Stimulated activated CD4-positive, alpha-beta T cell treated with anti-CD3 and anti-CD28 coated beads, Interleukin-12 subunit alpha, Interleukin-12 subunit beta, amount 100 ng/mL, for 48 hours (primary cell): ENCODE measurements around the gene KMT5B.

Experiments
- DNase-seq, 3 donors: peaks; one replicate each; pipeline ENCODE4 v3.0.0-alpha.2; 2020; ENCODE audit warnings: low read depth in 2 of 3, low spot score in 1 of 3

KMT5B gene

GRCh38 chr11:68216171-68216938 is 3.3 kb upstream of the KMT5B start:
- DNase-seq = no peak

DNA sequence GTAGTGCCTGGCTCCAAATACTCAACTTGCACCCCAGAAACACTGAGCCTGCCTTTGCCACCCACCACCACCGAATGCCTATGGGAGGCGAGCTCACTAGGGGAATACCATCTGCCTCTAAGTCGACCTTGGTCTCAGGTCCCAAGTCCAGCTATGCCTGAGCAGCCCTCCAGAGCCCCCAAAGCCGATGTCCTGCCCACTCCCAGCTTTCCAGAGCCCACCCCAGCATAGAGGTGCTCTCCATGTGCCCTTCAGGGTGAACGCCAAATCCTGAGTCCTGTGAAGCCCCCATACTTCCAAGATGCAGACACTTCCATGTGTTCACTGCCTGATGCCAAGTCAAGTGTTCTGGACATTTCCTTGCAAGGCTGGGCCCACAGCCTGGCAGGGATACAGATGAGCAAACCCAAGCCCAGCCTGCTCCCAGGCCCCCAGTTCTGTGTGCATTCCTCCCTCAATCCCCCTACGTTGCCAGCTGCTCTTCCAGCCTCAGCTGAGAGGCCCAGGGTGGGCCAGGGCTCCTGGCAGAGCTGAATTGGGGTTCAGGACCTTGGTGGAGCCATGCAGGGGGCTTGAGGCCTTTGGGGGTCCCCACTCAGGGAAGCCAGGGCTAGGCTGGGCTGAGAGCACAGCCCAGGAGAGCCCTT is 2.6 kb upstream of the KMT5B start:
- DNase-seq = no peak

DNA sequence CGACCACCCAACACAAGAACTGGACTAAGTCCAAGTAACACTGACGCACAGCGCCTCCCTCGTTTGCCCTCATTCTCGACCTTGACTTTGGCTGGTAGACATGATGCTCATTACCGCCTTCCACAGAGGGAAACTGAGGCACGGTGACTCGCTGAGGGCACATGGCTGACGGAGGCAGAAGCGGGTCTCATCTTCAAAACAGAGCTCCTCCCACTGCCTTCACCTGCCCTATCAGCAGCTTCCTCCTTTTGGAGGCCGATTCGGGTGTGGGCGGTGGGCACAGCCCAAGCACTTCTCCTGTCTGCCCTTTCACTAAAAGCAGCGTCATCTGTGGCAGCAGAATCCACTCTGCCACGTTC is 2.0 kb upstream of the KMT5B start:
- peak; percentile 16 to 33 (median 30) for DNase-seq

- DNase-seq = no peak
These were observed 1.3 kb upstream of the KMT5B start for GRCh38 chr11:68214173-68215086.

- peak; percentile 48 to 74 (median 55) for DNase-seq
These were observed 568 bp upstream of the KMT5B start for GRCh38 chr11:68213555-68214172.

- peak; percentile 29 to 45 (median 33) for DNase-seq
These were observed 518 bp downstream of the KMT5B start for GRCh38 chr11:68212421-68213134.

DNA sequence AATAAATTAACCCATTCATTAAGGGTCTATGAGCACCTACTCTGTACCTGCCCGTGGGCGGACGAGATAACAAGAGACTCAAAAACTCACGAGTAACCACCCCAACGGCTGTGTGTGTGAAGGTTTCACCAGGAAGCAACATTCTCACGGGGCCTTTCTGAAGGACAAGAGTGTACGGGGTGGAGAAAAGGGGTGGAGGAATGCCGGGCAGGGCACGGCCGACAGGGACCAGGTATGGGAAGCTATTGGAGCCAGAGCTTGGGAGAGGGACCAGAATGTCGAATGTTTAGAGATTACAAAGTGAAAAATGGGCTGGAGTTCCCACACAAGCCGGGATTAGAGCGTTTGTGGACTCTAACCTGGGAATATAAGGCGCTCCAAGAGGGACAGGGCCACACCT is 1.6 kb downstream of the KMT5B start:
- no peak for DNase-seq

GRCh38 chr11:68206211-68206610 is 6.9 kb downstream of the KMT5B start:
- peak in 1 of 3 donors; percentile 44 for DNase-seq

DNA sequence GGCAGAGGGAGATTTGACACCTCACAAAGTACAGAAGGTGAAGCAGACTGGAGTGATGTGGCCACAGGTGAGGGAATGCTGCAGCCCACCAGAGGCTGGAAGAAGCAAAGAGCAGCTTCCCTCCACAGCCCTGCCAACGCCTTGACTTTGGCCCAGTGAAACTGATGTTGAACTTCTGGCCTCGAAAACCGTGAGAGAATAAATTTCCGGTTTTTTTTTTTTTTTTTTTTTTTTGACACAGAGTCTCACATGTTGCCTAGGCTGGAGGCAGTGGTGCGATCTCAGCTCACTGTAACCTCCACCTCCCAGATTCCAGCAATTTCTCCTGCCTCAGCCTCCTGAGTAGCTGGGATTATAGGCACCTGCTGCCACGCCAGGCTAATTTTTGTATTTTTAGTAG is 8.7 kb downstream of the KMT5B start:
- no peak for DNase-seq

DNA sequence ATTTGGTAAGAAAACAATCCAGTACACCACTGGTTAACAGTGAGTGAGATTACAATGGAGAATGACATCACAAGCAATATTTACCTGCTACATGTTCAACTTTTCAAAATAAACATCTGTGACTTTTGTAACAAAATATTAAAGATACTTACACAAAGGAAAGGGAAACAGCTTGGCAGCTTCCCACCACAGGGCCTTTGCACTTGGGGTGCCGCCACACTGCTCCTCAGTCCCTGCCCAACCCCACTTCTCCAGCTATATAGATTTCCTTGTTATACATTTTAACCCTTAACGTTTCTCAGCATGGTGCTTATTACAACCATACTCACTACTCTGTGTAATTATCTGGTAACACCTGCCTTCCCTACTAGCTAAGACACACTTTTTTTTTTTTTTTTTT is 10.9 kb downstream of the KMT5B start:
- DNase-seq = no peak

DNA sequence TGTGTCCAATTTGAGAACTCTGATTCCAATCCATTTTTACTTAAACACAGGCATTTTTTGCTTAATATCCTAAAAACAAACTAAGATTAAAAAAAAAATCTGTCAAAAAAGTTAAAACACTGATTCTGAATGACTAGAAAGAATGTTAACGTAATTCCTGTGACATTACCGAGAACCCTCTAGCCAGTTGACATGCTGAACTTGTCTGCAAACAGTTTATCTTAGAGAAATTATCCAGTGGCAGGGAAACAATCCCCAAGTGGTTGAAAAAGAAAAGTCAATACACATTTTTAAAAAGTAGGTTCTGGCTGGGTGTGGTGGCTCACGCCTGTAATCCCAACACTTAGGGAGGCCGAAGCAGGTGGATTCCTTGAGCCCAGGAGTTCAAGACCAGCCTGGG is 11.6 kb downstream of the KMT5B start:
- no peak for DNase-seq

DNA sequence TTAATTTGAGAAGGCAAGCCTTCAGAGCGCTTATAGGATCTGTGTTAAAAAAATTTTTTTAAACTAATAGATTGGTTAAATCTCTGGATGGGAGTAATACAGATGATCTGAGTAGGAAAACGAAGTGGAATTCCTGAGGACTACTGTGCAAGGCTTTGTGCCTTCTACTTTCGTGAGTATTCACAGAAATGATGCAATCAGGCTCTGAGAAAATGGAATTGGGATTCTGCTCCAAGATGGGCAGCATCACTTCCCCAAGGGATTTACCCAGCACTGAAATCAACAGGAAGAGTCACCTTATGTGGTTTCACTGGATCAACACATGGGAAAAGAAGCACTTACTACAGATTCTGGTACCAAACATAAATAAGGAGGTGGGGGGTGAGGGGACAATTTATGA is 12.5 kb downstream of the KMT5B start:
- DNase-seq = no peak

- no peak for DNase-seq
These were observed 13.7 kb downstream of the KMT5B start for GRCh38 chr11:68199295-68199987.

DNA sequence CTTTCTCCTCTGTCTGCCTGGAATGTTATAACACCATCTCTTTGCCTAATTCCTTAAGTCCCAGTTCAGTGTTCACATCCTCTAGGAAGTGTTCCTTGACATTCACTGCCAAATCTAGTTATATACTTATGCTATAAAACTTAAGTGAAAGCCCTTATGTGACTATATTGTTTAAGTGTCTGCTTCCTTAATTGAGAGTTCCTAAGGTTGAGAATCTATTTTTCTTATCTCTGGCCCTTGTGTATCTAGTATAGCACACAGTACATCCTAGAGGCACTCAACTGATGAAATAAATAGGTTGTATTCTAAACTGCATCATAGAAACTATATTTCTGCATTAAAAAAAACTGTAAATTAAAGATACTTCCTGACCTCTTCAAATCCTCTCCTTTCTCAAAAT is 16.9 kb downstream of the KMT5B start:
- no peak for DNase-seq

DNA sequence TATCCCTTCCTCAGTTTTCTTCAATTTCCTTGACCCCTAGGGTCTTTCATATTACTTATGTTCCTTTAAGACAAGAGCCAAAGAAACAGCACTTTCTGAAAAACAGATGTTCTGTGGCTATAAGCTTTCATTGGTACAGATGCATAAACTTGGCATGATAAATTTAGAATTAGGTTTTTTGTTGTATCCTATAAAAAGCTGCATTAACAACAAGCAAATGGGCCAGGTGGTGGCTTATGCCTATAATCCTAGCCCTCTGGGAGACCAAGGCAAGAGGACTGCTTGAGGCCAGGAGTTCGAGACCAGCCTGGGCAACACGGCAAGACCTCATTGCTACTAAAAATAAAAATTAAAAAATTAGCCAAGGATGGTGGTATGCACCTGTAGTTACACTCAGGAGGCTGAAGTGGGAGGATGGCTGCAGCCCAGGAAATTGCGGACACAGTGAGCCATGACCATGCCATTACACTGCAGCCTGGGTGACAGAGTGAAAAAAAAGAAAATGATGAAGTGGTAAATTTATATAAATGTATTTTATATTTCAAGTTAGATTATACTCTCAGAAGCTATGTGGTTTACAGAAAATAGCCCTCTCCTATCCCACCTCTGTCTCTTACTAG is 18.3 kb downstream of the KMT5B start:
- no peak for DNase-seq

DNA sequence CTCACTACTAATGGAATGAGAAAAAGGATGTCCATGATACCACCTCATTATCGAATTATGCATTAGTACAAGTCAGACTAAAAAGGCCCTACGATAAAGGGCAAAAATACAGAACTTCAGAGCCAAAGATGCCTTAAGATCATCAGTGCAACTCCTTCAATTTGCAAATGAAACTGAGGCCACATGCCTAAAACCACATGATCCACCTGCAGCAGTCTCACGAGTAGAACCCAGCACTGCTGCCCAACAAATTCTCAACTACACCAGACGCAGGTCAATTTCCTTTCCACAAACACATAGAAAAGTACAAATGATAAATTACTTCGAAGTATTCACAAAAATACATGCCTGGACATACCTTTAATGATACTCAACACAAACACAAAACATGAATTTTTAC is 20.1 kb downstream of the KMT5B start:
- DNase-seq = no peak

GRCh38 chr11:68191661-68192579 is 21.2 kb downstream of the KMT5B start:
- DNase-seq = no peak

DNA sequence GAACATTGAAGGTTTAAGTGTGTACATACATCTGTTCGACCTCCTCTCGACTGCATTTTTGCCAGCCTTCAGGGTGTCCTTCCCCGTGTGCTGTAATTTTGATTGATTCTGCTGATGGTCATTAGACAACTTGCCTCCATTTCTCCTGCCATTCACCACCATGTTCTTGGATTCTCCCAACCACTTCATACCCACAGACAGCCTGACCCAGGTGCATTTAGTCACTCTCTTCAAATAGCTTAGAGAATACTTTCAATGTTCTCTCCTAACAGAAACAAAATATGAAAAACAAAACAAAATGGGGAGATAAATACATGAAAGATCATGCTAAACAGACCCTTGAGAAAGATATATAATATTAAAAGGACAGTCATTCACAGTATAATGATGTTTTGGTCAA is 23.2 kb downstream of the KMT5B start:
- no peak for DNase-seq

GRCh38 chr11:68189082-68189481 is 24.0 kb downstream of the KMT5B start:
- no peak for DNase-seq
